Common myeloid progenitor, CD34-positive (primary cell): Measurements from ENCODE around the gene PLET1.

Source experiments
- CTCF ChIA-PET: fragments of 350-600 bp; sonication (Branson Sonifier 250); formaldehyde crosslinking; loops from one replicate; lab custom pipeline; 2021; ENCODE audit warnings: antibody characterized with exemption; lab: Charles Lee
- POLR2A ChIA-PET: fragments of 350-600 bp; sonication (Branson Sonifier 250); formaldehyde crosslinking; loops from one replicate; lab custom pipeline; 2021; ENCODE audit warnings: antibody characterized with exemption; lab: Charles Lee
- DNase-seq, 3 donors: peaks; one replicate each; pipeline versions ENCODE4 v3.0.0 to v3.0.0-alpha.2; 2013
- H3K27ac ChIP-seq, 2 experiments: 1 replicate in 1 of 2; 2 replicates in 1 of 2; pipeline ENCODE4 v1.7.0; 2013; ENCODE audit warnings: inconsistent platforms in 2 of 2, low read length in 2 of 2, mild to moderate bottlenecking in 2 of 2, low read depth in 1 of 2, moderate library complexity in 1 of 2; ENCODE audit not compliant: severe bottlenecking in 2 of 2, insufficient read depth in 1 of 2, poor library complexity in 1 of 2
- H3K27me3 ChIP-seq, 5 experiments: replicated peaks in 2 of 5; 1 replicate in 3 of 5; 2 replicates in 2 of 5; pipeline versions ENCODE4 v1.6.1 to v1.7.0; 2013; ENCODE audit warnings: low read length in 4 of 5, mild to moderate bottlenecking in 2 of 5, moderate library complexity in 2 of 5, inconsistent platforms in 1 of 5; ENCODE audit not compliant: insufficient read depth in 5 of 5, control insufficient read depth in 4 of 5
- H3K36me3 ChIP-seq, 4 experiments: 1 replicate in 2 of 4; 2 replicates in 2 of 4; pipeline versions ENCODE4 v1.6.1 to v1.7.0; 2013; ENCODE audit warnings: low read length in 3 of 4, control low read depth in 1 of 4, mild to moderate bottlenecking in 1 of 4; ENCODE audit not compliant: control insufficient read depth in 4 of 4, insufficient read depth in 4 of 4
- H3K4me1 ChIP-seq, 4 experiments: 1 replicate in 3 of 4; 2 replicates in 1 of 4; pipeline versions ENCODE4 v1.6.1 to v1.7.1; 2013; ENCODE audit warnings: low read length in 3 of 4, mild to moderate bottlenecking in 3 of 4, control low read depth in 1 of 4, inconsistent platforms in 1 of 4, moderate library complexity in 1 of 4; ENCODE audit not compliant: control insufficient read depth in 4 of 4, insufficient read depth in 4 of 4; ENCODE audit errors: control extremely low read depth in 1 of 4
- H3K4me3 ChIP-seq, 7 experiments: 1 replicate in 4 of 7; 2 replicates in 3 of 7; pipeline versions ENCODE4 v1.5.1 to v1.7.0; 2013; ENCODE audit warnings: mild to moderate bottlenecking in 7 of 7, low read length in 6 of 7, moderate library complexity in 6 of 7, inconsistent platforms in 2 of 7, low read depth in 2 of 7, control low read depth in 1 of 7; ENCODE audit not compliant: insufficient read depth in 4 of 7, control insufficient read depth in 1 of 7; ENCODE audit errors: extremely low read depth in 1 of 7
- H3K9me3 ChIP-seq, 5 experiments: 1 replicate in 4 of 5; 2 replicates in 1 of 5; pipeline versions ENCODE4 v1.6.1 to v1.7.1; 2013; ENCODE audit warnings: low read length in 4 of 5, mild to moderate bottlenecking in 2 of 5, inconsistent platforms in 1 of 5, low read depth in 1 of 5, moderate library complexity in 1 of 5; ENCODE audit not compliant: control insufficient read depth in 4 of 5, insufficient read depth in 2 of 5; ENCODE audit errors: control extremely low read depth in 1 of 5
- WGBS: methylation state at CpG from one replicate; pipeline ENCODE4 v1.1.5; 2013; ENCODE audit not compliant: insufficient coverage; 5-methylcytosine and 5-hydroxymethylcytosine counted together

PLET1 gene

GRCh38 chr11:112226062-112226830 is 34.4 kb downstream of the PLET1 start, which contains the start of gene PTS:
Gene PTS, plus strand, starts transcription at chr11:112226428. Its CDS starts 16 bp downstream, at chr11:112226444.
- Histone ChIP-seq H3K4me3 (peak within 1 kb of the TSS; percentile 72 to 97 (median 84)), H3K27ac (peak within 1 kb of the TSS; percentile 92 to 98), H3K9me3 (no peaks in the 10 kb centered on the region), H3K4me1 (peaks cover 5 to 18% (median 12%) of the 10 kb centered on the region in 4 experiments), H3K27me3 (no peaks in the 10 kb centered on the region), H3K36me3 (peaks cover 3 to 26% (median 16%) of the 10 kb centered on the region in 4 experiments)
- ChIA-PET POLR2A (interaction anchor here (0.5 to 1.2 kb wide), 3 partner anchors 52 to 1207 kb away, joined by 3 to 4 read pairs (median 3); no protein-coding TSS in a partner anchor), CTCF (interaction anchor here (1.8 to 17.1 kb wide), 2 partner anchors 35 to 58 kb away, joined by 3 to 246 read pairs; no protein-coding TSS in a partner anchor)
- 0% methylated on average over 55 of the region's 70 CpGs for WGBS
- DNase-seq = peak; percentile 82 to 85 (median 85)

GRCh38 chr11:112225753-112226061 is 35.0 kb downstream of the PLET1 start:
- Histone ChIP-seq H3K9me3 (no peaks in the 10 kb centered on the region), H3K27ac (peak overlapping the region; percentile 92 to 98), H3K36me3 (peaks cover 3 to 21% (median 13%) of the 10 kb centered on the region in 4 experiments), H3K27me3 (no peaks in the 10 kb centered on the region), H3K4me3 (peak overlapping the region; percentile 72 to 97 (median 84)), H3K4me1 (peaks cover 5 to 18% (median 12%) of the 10 kb centered on the region in 4 experiments)
- POLR2A ChIA-PET = interaction anchor here (0.5 to 0.6 kb wide), 2 partner anchors 52 to 1208 kb away, joined by 3 read pairs; no protein-coding TSS in a partner anchor
- WGBS = 27% methylated on average over 6 of the region's 8 CpGs
- CTCF ChIA-PET = interaction anchor here (1.8 to 17.1 kb wide), 2 partner anchors 36 to 58 kb away, joined by 3 to 246 read pairs; no protein-coding TSS in a partner anchor
- DNase-seq = no peak

- H3K27ac ChIP-seq = no peak overlapping the region
- 100% methylated on average over 3 of the region's 5 CpGs for WGBS
- DNase-seq = no peak
- no peaks in the 10 kb centered on the region for H3K27me3 ChIP-seq
- POLR2A ChIA-PET = no interaction called here
- H3K9me3 ChIP-seq = no peaks in the 10 kb centered on the region
- H3K4me1 ChIP-seq = peaks cover 5 to 30% (median 16%) of the 10 kb centered on the region in 4 experiments
- peaks cover 0 to 5% (median 3%) of the 10 kb centered on the region in 4 experiments for H3K36me3 ChIP-seq
- CTCF ChIA-PET = interaction anchor here (1.1 to 17.1 kb wide), 3 partner anchors 44 to 1066 kb away, joined by 3 to 246 read pairs (median 3); no protein-coding TSS in a partner anchor
- no peak overlapping the region for H3K4me3 ChIP-seq
These were observed 36.7 kb downstream of the PLET1 start for GRCh38 chr11:112223754-112224532.

- Histone ChIP-seq H3K4me1 (peaks cover 5 to 30% (median 16%) of the 10 kb centered on the region in 4 experiments), H3K36me3 (no peaks in the 10 kb centered on the region), H3K4me3 (no peak overlapping the region), H3K9me3 (no peaks in the 10 kb centered on the region), H3K27me3 (no peaks in the 10 kb centered on the region), H3K27ac (no peak overlapping the region)
- no CpG with 5 or more reads among the region's 1 CpG for WGBS
- no peak for DNase-seq
- CTCF ChIA-PET = interaction anchor here (0.7 to 17.1 kb wide), 5 partner anchors 13 to 1066 kb away, joined by 3 to 246 read pairs (median 3); no protein-coding TSS in a partner anchor
- POLR2A ChIA-PET = interaction anchor here (1.4 kb wide), 1 partner anchor 57 kb away, joined by 3 read pairs; no protein-coding TSS in a partner anchor
These were observed 37.5 kb downstream of the PLET1 start for GRCh38 chr11:112223121-112223520.

- Histone ChIP-seq H3K36me3 (no peaks in the 10 kb centered on the region), H3K4me3 (no peak overlapping the region), H3K27me3 (no peaks in the 10 kb centered on the region), H3K4me1 (peaks cover 5 to 24% (median 13%) of the 10 kb centered on the region in 4 experiments), H3K9me3 (no peaks in the 10 kb centered on the region), H3K27ac (no peak overlapping the region)
- CTCF ChIA-PET = interaction anchor here (0.7 to 17.1 kb wide), 7 partner anchors 7 to 1067 kb away, joined by 3 to 246 read pairs (median 4); no protein-coding TSS in a partner anchor
- no peak for DNase-seq
- WGBS = 79% methylated on average over 2 of the region's 4 CpGs
- POLR2A ChIA-PET = interaction anchor here (1.4 kb wide), 1 partner anchor 58 kb away, joined by 3 read pairs; no protein-coding TSS in a partner anchor
These were observed 38.4 kb downstream of the PLET1 start for GRCh38 chr11:112222303-112222702.

- no peak for DNase-seq
- peaks cover 0 to 19% (median 7%) of the 10 kb centered on the region in 4 experiments for H3K4me1 ChIP-seq
- H3K36me3 ChIP-seq = no peaks in the 10 kb centered on the region
- POLR2A ChIA-PET = no interaction called here
- no peak overlapping the region for H3K27ac ChIP-seq
- H3K27me3 ChIP-seq = no peaks in the 10 kb centered on the region
- H3K9me3 ChIP-seq = no peaks in the 10 kb centered on the region
- CTCF ChIA-PET = interaction anchor here (0.7 to 17.1 kb wide), 11 partner anchors 8 to 1069 kb away, joined by 3 to 246 read pairs (median 3); no protein-coding TSS in a partner anchor
- WGBS = 88% methylated on average over 1 of the region's 3 CpGs
- H3K4me3 ChIP-seq = no peak overlapping the region
These were observed 39.3 kb downstream of the PLET1 start for GRCh38 chr11:112221274-112221835.
